SK-N-SH treated with all-trans-retinoic acid at 6 μM for 48 hours (cell line): ENCODE measurements around the gene MARK3.

Experiments used
- ATAC-seq: fragments of 200-7000 bp; cut with Tn5 transposase; 3 replicates; pipeline ENCODE4 v1.9.1; 2020; ENCODE audit warnings: mild to moderate bottlenecking, moderate library complexity
- ARNTL ChIP-seq: fragments of 450-650 bp; formaldehyde crosslinking; IDR thresholded peaks from 2 replicates; pipeline ENCODE4 v1.5.0; 2020; ENCODE audit warnings: low read depth, mild to moderate bottlenecking, moderate library complexity, borderline replicate concordance
- BACH2 ChIP-seq: fragments of 250-450 bp; sonication (Bioruptor Pico); IDR thresholded peaks from 2 replicates; pipeline ENCODE4 v1.9.0; 2021; ENCODE audit warnings: mild to moderate bottlenecking, borderline replicate concordance
- ESRRG ChIP-seq: fragments of 250-450 bp; sonication (Bioruptor Pico); IDR thresholded peaks from 2 replicates; pipeline ENCODE4 v1.6.1; 2021; ENCODE audit warnings: mild to moderate bottlenecking
- GLIS3 ChIP-seq: fragments of 250-450 bp; sonication (Bioruptor Pico); IDR thresholded peaks from 2 replicates; pipeline ENCODE4 v1.5.0; 2020; ENCODE audit warnings: mild to moderate bottlenecking, moderate library complexity
- ISL1 ChIP-seq: fragments of 250-450 bp; sonication (Bioruptor Pico); IDR thresholded peaks from 2 replicates; pipeline ENCODE4 v2.1.2; 2022; ENCODE audit warnings: mild to moderate bottlenecking, moderate library complexity
- OSR1 ChIP-seq: fragments of 250-450 bp; sonication (Bioruptor Pico); IDR thresholded peaks from 2 replicates; pipeline ENCODE4 v1.8.0; 2022; ENCODE audit warnings: moderate library complexity, mild to moderate bottlenecking, inconsistent platforms
- PPARA ChIP-seq: fragments of 250-450 bp; sonication (Bioruptor Pico); IDR thresholded peaks from 2 replicates; pipeline ENCODE4 v1.5.0; 2020; ENCODE audit warnings: mild to moderate bottlenecking, borderline replicate concordance
- SNAI2 ChIP-seq: fragments of 250-450 bp; sonication (Bioruptor Pico); IDR thresholded peaks from 2 replicates; pipeline ENCODE4 v1.5.0; 2020; ENCODE audit warnings: mild to moderate bottlenecking, moderate library complexity
- TCF4 ChIP-seq: fragments of 250-450 bp; sonication (Bioruptor Pico); IDR thresholded peaks from 2 replicates; pipeline ENCODE4 v1.8.0; 2021; ENCODE audit warnings: mild to moderate bottlenecking, moderate library complexity, borderline replicate concordance
- TOX ChIP-seq: fragments of 250-450 bp; sonication (Bioruptor Pico); IDR thresholded peaks from 2 replicates; pipeline ENCODE4 v1.8.0; 2021; ENCODE audit warnings: mild to moderate bottlenecking, moderate library complexity, borderline replicate concordance
- ZC3H10 ChIP-seq: fragments of 250-450 bp; sonication (Bioruptor Pico); IDR thresholded peaks from 2 replicates; pipeline ENCODE4 v1.5.1; 2021; ENCODE audit warnings: mild to moderate bottlenecking, moderate library complexity
- ZFP3 ChIP-seq: fragments of 250-450 bp; sonication (Bioruptor Pico); IDR thresholded peaks from 2 replicates; pipeline ENCODE4 v1.5.0; 2020; ENCODE audit warnings: mild to moderate bottlenecking, moderate library complexity
- ZFP30 ChIP-seq: fragments of 450-650 bp; formaldehyde crosslinking; IDR thresholded peaks from 2 replicates; pipeline ENCODE4 v1.5.0; 2022; ENCODE audit warnings: mild to moderate bottlenecking, moderate library complexity
- ZNF565 ChIP-seq: fragments of 450-650 bp; formaldehyde crosslinking; conservative IDR thresholded peaks from 2 replicates; pipeline ENCODE4 v1.5.0; 2020; ENCODE audit warnings: low read depth, mild to moderate bottlenecking, moderate library complexity
- ZNF70 ChIP-seq: fragments of 450-650 bp; formaldehyde crosslinking; IDR thresholded peaks from 2 replicates; pipeline ENCODE4 v1.5.0; 2020; ENCODE audit warnings: mild to moderate bottlenecking, moderate library complexity
- TF ChIP-seq, protein P1 (sequence below): fragments of 250-450 bp; sonication (Bioruptor Pico); IDR thresholded peaks from 2 replicates; pipeline ENCODE4 v1.5.1; 2021; ENCODE audit warnings: mild to moderate bottlenecking, moderate library complexity
- TF ChIP-seq, protein P2 (sequence below): fragments of 250-450 bp; sonication (Bioruptor Pico); IDR thresholded peaks from 2 replicates; pipeline ENCODE4 v1.8.0; 2020; ENCODE audit warnings: mild to moderate bottlenecking, moderate library complexity, borderline replicate concordance
- TF ChIP-seq, protein P3 (sequence below): fragments of 250-450 bp; sonication (Bioruptor Pico); IDR thresholded peaks from 2 replicates; pipeline ENCODE4 v1.5.1; 2020; ENCODE audit warnings: low read depth, mild to moderate bottlenecking, moderate library complexity
- TF ChIP-seq, protein P4 (sequence below): fragments of 250-450 bp; sonication (Bioruptor Pico); IDR thresholded peaks from 2 replicates; pipeline ENCODE4 v1.5.0; 2020; ENCODE audit warnings: mild to moderate bottlenecking, moderate library complexity

Gene MARK3

DNA sequence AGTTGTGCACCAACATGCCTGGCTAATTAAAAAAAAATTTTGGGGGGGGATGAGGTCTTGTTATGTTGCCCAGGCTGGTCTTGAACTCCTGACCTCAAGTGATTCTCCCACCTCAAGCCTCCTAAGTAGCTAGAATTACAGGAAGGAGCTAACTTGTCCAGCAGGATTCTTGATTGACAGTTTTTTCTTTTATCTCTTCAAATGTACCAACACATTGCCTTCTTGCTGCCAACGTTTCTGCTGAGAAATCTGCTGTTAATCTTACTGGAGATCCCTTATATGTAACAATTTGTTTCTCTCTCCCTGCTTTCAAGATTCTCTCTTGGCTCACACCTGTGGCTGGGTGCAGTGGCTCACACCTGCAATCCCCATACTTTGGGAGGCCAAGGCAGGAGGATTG lies 22.4 kb upstream of the MARK3 start:
- ATAC-seq: no peak
- TF ChIP-seq, protein P1, sequence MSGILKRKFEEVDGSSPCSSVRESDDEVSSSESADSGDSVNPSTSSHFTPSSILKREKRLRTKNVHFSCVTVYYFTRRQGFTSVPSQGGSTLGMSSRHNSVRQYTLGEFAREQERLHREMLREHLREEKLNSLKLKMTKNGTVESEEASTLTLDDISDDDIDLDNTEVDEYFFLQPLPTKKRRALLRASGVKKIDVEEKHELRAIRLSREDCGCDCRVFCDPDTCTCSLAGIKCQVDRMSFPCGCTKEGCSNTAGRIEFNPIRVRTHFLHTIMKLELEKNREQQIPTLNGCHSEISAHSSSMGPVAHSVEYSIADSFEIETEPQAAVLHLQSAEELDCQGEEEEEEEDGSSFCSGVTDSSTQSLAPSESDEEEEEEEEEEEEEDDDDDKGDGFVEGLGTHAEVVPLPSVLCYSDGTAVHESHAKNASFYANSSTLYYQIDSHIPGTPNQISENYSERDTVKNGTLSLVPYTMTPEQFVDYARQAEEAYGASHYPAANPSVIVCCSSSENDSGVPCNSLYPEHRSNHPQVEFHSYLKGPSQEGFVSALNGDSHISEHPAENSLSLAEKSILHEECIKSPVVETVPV (CRISPR knock-in tag): no peak
- TF ChIP-seq ARNTL (no peak), ZFP30 (CRISPR knock-in tag) (no peak), OSR1 (CRISPR knock-in tag) (no peak), SNAI2 (no peak), ZNF70 (CRISPR knock-in tag) (no peak), ZFP3 (no peak), ISL1 (CRISPR knock-in tag) (no peak), ZNF565 (CRISPR knock-in tag) (no peak)
- TF ChIP-seq, protein P2, sequence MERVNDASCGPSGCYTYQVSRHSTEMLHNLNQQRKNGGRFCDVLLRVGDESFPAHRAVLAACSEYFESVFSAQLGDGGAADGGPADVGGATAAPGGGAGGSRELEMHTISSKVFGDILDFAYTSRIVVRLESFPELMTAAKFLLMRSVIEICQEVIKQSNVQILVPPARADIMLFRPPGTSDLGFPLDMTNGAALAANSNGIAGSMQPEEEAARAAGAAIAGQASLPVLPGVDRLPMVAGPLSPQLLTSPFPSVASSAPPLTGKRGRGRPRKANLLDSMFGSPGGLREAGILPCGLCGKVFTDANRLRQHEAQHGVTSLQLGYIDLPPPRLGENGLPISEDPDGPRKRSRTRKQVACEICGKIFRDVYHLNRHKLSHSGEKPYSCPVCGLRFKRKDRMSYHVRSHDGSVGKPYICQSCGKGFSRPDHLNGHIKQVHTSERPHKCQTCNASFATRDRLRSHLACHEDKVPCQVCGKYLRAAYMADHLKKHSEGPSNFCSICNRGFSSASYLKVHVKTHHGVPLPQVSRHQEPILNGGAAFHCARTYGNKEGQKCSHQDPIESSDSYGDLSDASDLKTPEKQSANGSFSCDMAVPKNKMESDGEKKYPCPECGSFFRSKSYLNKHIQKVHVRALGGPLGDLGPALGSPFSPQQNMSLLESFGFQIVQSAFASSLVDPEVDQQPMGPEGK: no peak
- TF ChIP-seq, protein P3, sequence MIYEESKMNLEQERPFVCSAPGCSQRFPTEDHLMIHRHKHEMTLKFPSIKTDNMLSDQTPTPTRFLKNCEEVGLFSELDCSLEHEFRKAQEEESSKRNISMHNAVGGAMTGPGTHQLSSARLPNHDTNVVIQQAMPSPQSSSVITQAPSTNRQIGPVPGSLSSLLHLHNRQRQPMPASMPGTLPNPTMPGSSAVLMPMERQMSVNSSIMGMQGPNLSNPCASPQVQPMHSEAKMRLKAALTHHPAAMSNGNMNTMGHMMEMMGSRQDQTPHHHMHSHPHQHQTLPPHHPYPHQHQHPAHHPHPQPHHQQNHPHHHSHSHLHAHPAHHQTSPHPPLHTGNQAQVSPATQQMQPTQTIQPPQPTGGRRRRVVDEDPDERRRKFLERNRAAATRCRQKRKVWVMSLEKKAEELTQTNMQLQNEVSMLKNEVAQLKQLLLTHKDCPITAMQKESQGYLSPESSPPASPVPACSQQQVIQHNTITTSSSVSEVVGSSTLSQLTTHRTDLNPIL (CRISPR knock-in tag): no peak

DNA sequence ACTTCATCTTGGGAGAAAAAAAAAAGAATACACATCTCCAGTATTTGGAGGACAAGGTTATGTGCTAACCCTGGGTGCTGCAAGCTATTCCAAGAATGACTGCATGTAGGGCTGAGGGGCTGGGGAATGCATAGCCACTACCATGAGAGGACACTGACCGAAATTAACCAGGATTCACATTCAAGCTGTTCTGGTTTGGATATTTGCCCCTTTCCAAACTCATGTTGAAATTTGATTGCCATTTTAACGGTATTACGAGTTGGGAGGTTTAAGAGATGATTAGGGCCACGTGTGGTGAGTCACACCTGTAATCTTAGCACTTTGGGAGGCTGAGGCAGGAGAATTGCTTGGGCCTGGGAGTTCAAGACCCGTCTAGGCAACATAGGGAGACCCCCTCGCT lies 18.5 kb upstream of the MARK3 start:
- ATAC-seq: no peak
- TF ChIP-seq ISL1 (CRISPR knock-in tag): no peak
- TF ChIP-seq ZFP3: no peak
- no peak for TF ChIP-seq ZNF70 (CRISPR knock-in tag)
- no peak for TF ChIP-seq BACH2 (CRISPR knock-in tag)
- TF ChIP-seq, protein P1 (CRISPR knock-in tag): no peak
- TF ChIP-seq GLIS3 (CRISPR knock-in tag): no peak
- TF ChIP-seq ZC3H10 (CRISPR knock-in tag): no peak
- no peak for TF ChIP-seq PPARA (CRISPR knock-in tag)
- no peak for TF ChIP-seq TCF4 (CRISPR knock-in tag)
- TF ChIP-seq, protein P4, sequence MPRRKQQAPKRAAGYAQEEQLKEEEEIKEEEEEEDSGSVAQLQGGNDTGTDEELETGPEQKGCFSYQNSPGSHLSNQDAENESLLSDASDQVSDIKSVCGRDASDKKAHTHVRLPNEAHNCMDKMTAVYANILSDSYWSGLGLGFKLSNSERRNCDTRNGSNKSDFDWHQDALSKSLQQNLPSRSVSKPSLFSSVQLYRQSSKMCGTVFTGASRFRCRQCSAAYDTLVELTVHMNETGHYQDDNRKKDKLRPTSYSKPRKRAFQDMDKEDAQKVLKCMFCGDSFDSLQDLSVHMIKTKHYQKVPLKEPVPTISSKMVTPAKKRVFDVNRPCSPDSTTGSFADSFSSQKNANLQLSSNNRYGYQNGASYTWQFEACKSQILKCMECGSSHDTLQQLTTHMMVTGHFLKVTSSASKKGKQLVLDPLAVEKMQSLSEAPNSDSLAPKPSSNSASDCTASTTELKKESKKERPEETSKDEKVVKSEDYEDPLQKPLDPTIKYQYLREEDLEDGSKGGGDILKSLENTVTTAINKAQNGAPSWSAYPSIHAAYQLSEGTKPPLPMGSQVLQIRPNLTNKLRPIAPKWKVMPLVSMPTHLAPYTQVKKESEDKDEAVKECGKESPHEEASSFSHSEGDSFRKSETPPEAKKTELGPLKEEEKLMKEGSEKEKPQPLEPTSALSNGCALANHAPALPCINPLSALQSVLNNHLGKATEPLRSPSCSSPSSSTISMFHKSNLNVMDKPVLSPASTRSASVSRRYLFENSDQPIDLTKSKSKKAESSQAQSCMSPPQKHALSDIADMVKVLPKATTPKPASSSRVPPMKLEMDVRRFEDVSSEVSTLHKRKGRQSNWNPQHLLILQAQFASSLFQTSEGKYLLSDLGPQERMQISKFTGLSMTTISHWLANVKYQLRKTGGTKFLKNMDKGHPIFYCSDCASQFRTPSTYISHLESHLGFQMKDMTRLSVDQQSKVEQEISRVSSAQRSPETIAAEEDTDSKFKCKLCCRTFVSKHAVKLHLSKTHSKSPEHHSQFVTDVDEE (CRISPR knock-in tag): no peak
- TF ChIP-seq ESRRG (CRISPR knock-in tag): no peak
- no peak for TF ChIP-seq OSR1 (CRISPR knock-in tag)
- TF ChIP-seq, protein P2: no peak
- TF ChIP-seq, protein P3 (CRISPR knock-in tag): no peak
- TF ChIP-seq TOX (CRISPR knock-in tag): no peak
